HG03066 (cell line): ENCODE data around the gene ACLY.
"Not testable (repeated sequence)": the region's sequence is repeated elsewhere in the genome, so short reads cannot be mapped to it uniquely, and the experiment has no call there.

Source experiments
- ATAC-seq: cut with Tn5 transposase; IDR thresholded peaks from one replicate; pipeline ENCODE4 v1.9.1; 2021; ENCODE audit warnings: low read depth; ENCODE audit not compliant: unreplicated experiment

ACLY gene

GRCh38 chr17:41882756-41883155 lies 36.0 kb downstream of the ACLY start:
- ATAC-seq = no peak

- ATAC-seq = no peak
These were observed 38.6 kb downstream of the ACLY start for GRCh38 chr17:41880130-41880529.

DNA sequence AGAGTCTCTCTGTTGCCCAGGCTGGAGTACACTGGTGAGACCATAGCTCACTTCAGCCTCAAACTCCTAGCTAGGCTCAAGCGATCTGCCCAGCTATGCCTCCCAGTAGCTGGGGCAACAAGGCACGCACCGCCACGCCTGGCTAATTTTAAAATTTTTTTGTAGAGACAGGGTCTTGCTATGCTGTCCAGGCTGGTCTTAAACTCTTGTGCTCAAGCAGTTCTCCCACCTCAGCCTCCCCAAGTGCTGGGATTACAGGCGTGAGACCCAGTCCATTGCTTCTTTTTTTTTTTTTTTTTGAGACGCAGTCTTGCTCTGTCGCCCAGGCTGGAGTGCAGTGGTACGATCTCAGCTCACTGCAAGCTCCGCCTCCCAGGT lies 44.5 kb downstream of the ACLY start:
- not testable (repeated sequence) for ATAC-seq

DNA sequence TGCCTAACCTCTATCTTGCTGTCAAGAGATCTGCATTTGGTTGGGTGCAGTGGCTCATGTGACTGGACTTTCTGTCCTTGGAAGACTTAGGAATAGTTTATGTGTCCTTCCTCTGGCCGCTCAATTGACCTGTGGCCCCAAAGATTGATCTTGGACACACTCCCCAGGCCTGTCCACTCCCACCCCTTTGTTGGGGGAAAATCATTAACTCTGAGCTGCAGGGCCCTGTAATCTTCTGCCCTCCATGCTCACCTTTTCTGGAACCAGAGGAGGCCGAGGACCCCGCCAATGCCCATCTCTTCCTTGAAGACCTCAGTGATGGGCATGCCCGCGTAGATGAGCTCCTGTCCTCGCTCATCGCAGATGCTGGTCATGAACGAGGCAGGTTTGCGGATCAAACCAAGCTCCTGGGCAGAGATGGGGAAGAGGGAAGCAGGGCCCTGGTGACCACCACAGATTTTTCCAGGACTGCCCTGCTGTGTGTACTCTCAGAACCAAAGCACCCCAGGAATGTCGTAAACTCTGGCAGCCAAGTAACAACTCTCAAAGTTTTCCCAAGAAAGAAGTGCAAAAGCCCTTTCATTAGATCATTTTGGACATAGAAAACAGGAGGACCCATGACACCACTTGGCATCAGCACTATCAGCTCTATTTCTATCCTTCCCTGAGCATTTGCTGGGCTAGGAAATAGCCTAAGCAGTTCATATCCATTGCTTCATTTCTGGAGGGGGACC lies 45.0 kb downstream of the ACLY start:
- ATAC-seq = no peak

DNA sequence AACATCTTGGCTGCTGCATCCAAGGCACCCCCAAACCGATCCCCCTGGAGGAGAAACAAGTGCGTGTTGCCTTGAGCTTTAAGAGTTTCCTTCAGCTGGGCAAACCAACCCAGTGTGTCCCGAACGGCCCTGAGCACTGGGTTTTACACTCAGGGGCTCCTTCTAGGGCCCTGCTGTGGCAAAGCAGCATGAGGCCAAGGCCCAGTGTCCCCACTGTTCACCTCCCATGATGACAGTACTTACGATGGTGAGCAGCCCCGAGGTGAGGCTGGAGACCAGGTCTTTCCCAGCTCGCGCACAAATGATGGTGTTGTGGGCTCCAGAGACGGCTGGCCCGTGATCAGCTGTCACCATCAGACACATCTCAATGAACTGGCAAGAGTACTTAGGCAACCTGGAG lies 47.0 kb downstream of the ACLY start:
- no peak for ATAC-seq

- ATAC-seq = no peak
These were observed 48.1 kb downstream of the ACLY start for GRCh38 chr17:41870627-41871026.

GRCh38 chr17:41870097-41870496 lies 48.7 kb downstream of the ACLY start:
- no peak for ATAC-seq

- ATAC-seq = no peak
These were observed 49.3 kb downstream of the ACLY start for GRCh38 chr17:41869426-41869825.

DNA sequence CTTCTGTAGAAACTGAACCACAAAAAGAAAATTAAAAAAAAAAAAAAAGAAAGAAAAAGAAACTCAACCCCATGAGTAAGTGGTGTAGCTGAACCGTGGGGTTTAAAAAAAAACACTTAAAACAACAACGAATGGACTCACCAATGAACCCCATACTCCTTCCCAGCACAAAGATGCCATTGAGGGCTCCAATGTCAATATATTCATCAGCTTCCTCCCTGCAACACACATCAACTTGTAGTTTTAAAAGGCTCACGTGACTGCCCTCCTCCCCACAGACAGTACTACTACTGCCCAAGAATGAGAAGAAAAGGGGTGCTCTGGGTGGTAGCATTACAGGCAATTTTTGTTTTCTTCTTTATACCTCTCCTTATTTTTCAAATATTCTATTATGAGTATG lies 50.2 kb downstream of the ACLY start:
- no peak for ATAC-seq

DNA sequence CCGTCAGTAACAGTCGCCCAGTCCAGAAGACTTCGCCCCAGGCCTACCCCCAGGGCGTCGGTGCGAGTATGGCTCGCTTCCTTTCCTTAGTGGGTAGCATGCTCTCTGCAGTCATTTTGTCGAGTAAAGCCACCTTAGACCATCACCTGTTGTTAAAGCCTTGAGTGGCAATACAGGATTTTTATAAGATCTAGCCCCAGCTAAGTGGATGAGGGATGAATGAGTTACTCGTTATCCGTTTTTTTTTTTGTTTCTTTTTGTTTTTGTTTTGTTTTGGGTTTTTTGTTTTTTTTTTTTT lies 53.2 kb downstream of the ACLY start:
- ATAC-seq = no peak

- peak; percentile 76 for ATAC-seq
These were observed 53.7 kb downstream of the ACLY start, which contains the start of gene KLHL11 for GRCh38 chr17:41864836-41865595. Gene KLHL11, minus strand, starts transcription at chr17:41865423. Its CDS starts 53 bp downstream, at chr17:41865370.

DNA sequence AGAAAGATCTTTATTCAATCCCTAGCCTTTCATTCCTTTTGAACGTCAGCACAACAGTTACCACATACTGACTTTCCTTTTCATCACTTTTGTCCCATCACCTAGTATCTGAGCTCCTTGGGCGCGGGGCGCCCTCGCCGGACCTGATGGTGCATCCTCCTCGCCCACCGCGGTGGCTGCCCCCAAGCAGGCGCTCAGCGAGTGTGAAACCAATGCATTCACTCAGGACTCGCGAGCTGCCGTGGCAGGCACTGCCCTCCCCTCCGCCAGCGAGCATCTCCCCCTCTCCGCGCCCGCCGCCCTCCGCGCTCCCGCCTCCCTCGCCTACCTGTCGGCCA lies 54.3 kb downstream of the ACLY start:
- ATAC-seq = peak; percentile 26

- no peak for ATAC-seq
These were observed 55.5 kb downstream of the ACLY start for GRCh38 chr17:41863074-41863848.

- ATAC-seq = no peak
These were observed 58.4 kb downstream of the ACLY start for GRCh38 chr17:41860254-41860931.

DNA sequence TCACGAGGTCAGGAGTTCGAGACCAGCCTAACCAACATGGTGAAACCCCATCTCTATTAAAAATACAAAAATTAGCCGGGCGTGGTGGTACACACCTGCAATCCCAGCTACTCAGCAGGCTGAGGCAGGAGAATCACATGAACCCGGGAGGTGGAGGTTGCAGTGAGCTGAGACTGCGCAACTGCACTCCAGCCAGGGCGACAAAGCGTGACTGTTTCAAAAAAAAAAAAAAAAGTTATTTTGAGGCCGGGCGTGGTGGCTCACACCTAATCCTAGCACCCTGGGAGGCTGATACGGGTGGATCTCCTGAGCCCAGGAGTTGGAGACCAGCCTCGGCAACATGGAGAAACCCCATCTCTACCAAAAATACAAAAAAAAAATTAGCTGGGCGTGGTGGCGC lies 67.4 kb downstream of the ACLY start:
- ATAC-seq = not testable (repeated sequence)

- ATAC-seq = no peak
These were observed 69.3 kb downstream of the ACLY start for GRCh38 chr17:41849251-41849990.

- ATAC-seq = no peak
These were observed 70.0 kb downstream of the ACLY start for GRCh38 chr17:41848788-41849187.

DNA sequence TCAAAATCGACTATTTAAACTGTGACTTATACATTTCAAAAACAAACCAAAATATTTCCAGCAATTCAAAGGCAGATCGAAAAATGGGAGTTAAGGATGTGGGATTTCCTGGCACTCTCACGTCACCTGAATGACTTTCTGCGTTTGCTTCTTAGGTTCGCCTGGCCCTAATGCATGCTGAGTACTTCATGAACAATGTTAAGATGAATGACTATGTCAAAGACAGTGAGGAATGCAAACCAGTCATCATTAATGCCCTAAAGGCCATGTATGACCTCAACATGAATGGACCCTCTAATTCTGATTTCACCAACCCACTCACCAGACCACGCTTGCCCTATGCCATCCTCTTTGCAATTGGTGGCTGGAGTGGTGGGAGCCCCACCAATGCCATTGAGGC lies 73.8 kb downstream of the ACLY start:
- ATAC-seq = no peak

DNA sequence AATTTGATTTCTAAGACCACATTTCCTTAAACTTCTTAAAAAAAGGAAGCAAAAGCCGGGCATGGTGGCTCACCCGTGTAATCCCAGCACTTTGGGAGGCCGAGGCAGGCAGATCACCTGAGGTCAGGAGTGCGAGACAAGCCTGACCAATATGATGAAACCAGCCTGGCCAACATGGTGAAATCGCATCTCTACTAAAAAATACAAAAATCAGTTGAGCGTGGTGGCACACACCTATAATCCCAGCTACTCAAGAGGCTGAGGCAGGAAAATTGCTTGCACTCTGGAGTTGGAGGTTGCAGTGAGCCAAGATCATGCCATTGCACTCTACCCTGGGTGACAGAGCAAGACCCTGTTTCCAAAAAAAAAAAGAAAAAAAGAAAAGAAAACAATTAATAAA lies 78.0 kb downstream of the ACLY start:
- ATAC-seq = not testable (repeated sequence)

DNA sequence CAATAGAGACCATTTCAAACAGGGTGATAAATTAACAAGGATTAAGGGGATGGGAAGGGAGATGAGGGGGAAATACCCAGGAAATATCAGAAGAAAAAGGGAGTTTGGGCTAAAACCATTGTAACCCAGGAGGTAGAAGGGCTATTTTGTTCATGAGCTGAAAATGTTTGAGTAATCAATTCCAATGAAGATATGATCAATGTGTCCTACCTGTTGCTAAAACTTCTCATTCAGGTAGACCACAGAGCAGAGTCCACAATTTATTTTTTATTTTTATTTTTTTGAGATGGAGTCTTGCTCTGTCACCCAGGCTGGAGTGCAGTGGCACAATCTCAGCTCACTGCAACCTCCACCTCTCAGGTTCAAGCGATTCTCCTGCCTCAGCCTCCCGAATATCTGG lies 79.3 kb downstream of the ACLY start:
- ATAC-seq = not testable (repeated sequence)
